H9 (cell line): ENCODE results near the gene PALD1. TPM values are rescaled to one million over a fixed set of nuclear protein-coding genes. Genes with fewer than 3 reads are reported as not detected.

Source experiments
- DNase-seq: peaks from one replicate; pipeline ENCODE4 v3.0.0-alpha.2; 2017
- H2AFZ ChIP-seq: one replicate; pipeline ENCODE4 v1.6.1; 2013; ENCODE audit warnings: mild to moderate bottlenecking, low read length, control low read depth, moderate library complexity
- H2AK5ac ChIP-seq: 2 replicates; pipeline ENCODE4 v1.6.1; 2013; ENCODE audit warnings: low read length, control low read depth, mixed read lengths; ENCODE audit not compliant: insufficient read length
- H2BK120ac ChIP-seq: one replicate; pipeline ENCODE4 v1.6.1; 2013; ENCODE audit warnings: low read depth, mild to moderate bottlenecking, low read length, control low read depth, inconsistent platforms; ENCODE audit not compliant: poor library complexity, severe bottlenecking
- H2BK12ac ChIP-seq: 2 replicates; pipeline ENCODE4 v1.6.1; 2013; ENCODE audit warnings: low read length, control low read depth, mixed read lengths, low read depth; ENCODE audit not compliant: insufficient read length
- H2BK15ac ChIP-seq: 2 replicates; pipeline ENCODE4 v1.6.1; 2013; ENCODE audit warnings: low read depth, low read length, control low read depth
- H2BK20ac ChIP-seq: one replicate; pipeline ENCODE4 v1.6.1; 2013; ENCODE audit warnings: low read depth, mild to moderate bottlenecking, low read length, control low read depth, inconsistent platforms; ENCODE audit not compliant: poor library complexity, severe bottlenecking
- H2BK5ac ChIP-seq: 2 replicates; pipeline ENCODE4 v1.6.1; 2013; ENCODE audit warnings: low read length, control low read depth, mixed read lengths; ENCODE audit not compliant: insufficient read length
- H3K14ac ChIP-seq: 2 replicates; pipeline ENCODE4 v1.6.1; 2013; ENCODE audit warnings: low read length, control low read depth; ENCODE audit not compliant: insufficient read depth
- H3K18ac ChIP-seq: 2 replicates; pipeline ENCODE4 v1.6.1; 2013; ENCODE audit warnings: low read depth, mild to moderate bottlenecking, mixed read lengths, low read length, control low read depth; ENCODE audit not compliant: insufficient read length
- H3K23ac ChIP-seq: 2 replicates; pipeline ENCODE4 v1.6.1; 2013; ENCODE audit warnings: low read length, control low read depth, mixed read lengths, low read depth; ENCODE audit not compliant: insufficient read length
- H3K23me2 ChIP-seq: 2 replicates; pipeline ENCODE4 v1.6.1; 2013; ENCODE audit warnings: low read depth, mild to moderate bottlenecking, mixed read lengths, low read length, control low read depth; ENCODE audit not compliant: insufficient read length, poor library complexity, severe bottlenecking
- H3K27ac ChIP-seq: 2 replicates; pipeline ENCODE4 v1.5.1; 2013; ENCODE audit warnings: low read length, control low read depth, mixed read lengths, low read depth; ENCODE audit not compliant: insufficient read length
- H3K27me3 ChIP-seq: 2 replicates; pipeline ENCODE4 v1.6.1; 2013; ENCODE audit warnings: low read length, control low read depth, inconsistent platforms; ENCODE audit not compliant: insufficient read depth
- H3K4ac ChIP-seq: 2 replicates; pipeline ENCODE4 v1.6.1; 2013; ENCODE audit warnings: low read depth, mild to moderate bottlenecking, control low read depth, inconsistent platforms, low read length, moderate library complexity
- H3K4me1 ChIP-seq: 2 replicates; pipeline ENCODE4 v1.6.1; 2013; ENCODE audit warnings: low read length, control low read depth, inconsistent platforms; ENCODE audit not compliant: insufficient read depth
- H3K4me2 ChIP-seq: 2 replicates; pipeline ENCODE4 v1.6.1; 2013; ENCODE audit warnings: low read length, control low read depth, mixed read lengths; ENCODE audit not compliant: insufficient read length, insufficient read depth
- H3K56ac ChIP-seq: 2 replicates; pipeline ENCODE4 v1.6.1; 2013; ENCODE audit warnings: low read depth, mild to moderate bottlenecking, mixed read lengths, low read length, control low read depth; ENCODE audit not compliant: insufficient read length
- H3K79me1 ChIP-seq: 2 replicates; pipeline ENCODE4 v1.6.1; 2013; ENCODE audit warnings: low read depth, mild to moderate bottlenecking, moderate library complexity, low read length, control low read depth, inconsistent platforms; ENCODE audit not compliant: insufficient read depth, poor library complexity, severe bottlenecking
- H3K79me2 ChIP-seq: 2 replicates; pipeline ENCODE4 v1.6.1; 2013; ENCODE audit warnings: low read length, control low read depth, inconsistent platforms; ENCODE audit not compliant: insufficient read depth
- H3K9ac ChIP-seq: 2 replicates; pipeline ENCODE4 v1.6.1; 2013; ENCODE audit warnings: low read length, control low read depth, mixed read lengths; ENCODE audit not compliant: insufficient read length; ENCODE audit errors: extremely low read depth
- H3K9me3 ChIP-seq: one replicate; pipeline ENCODE4 v1.6.1; 2013; ENCODE audit warnings: low read depth, low read length, inconsistent platforms; ENCODE audit not compliant: control insufficient read depth
- H3T11ph ChIP-seq: one replicate; pipeline ENCODE4 v1.6.1; 2013; ENCODE audit warnings: mild to moderate bottlenecking, low read length, control low read depth, inconsistent platforms
- H4K20me1 ChIP-seq: one replicate; pipeline ENCODE4 v1.6.1; 2013; ENCODE audit not compliant: control insufficient read depth, insufficient read length, insufficient read depth
- H4K5ac ChIP-seq: 2 replicates; pipeline ENCODE4 v1.6.1; 2013; ENCODE audit warnings: low read depth, mild to moderate bottlenecking, mixed read lengths, low read length, control low read depth; ENCODE audit not compliant: insufficient read length
- H4K8ac ChIP-seq: replicated peaks from 2 replicates; pipeline ENCODE4 v1.6.1; 2013; ENCODE audit warnings: low read length, control low read depth, mixed read lengths, low read depth; ENCODE audit not compliant: insufficient read length
- H4K91ac ChIP-seq: 2 replicates; pipeline ENCODE4 v1.6.1; 2013; ENCODE audit warnings: low read depth, mild to moderate bottlenecking, moderate library complexity, mixed read lengths, low read length, control low read depth; ENCODE audit not compliant: insufficient read length
- H3K27ac Mint-ChIP-seq, 3 experiments: 2 replicates in 2 of 3; 3 replicates in 1 of 3; pipeline ENCODE4 v1.8.0; 2020 to 2021; ENCODE audit warnings: mixed read lengths in 3 of 3, mild to moderate bottlenecking in 1 of 3, moderate library complexity in 1 of 3
- H3K27me3 Mint-ChIP-seq: 2 replicates; pipeline ENCODE4 v1.8.0; 2021; ENCODE audit warnings: low read depth, mild to moderate bottlenecking, moderate library complexity, mixed read lengths
- H3K36me3 Mint-ChIP-seq, 3 experiments: 2 replicates in 2 of 3; 3 replicates in 1 of 3; pipeline ENCODE4 v1.8.0; 2020 to 2021; ENCODE audit warnings: low read depth in 3 of 3, mixed read lengths in 3 of 3; ENCODE audit not compliant: insufficient read depth in 1 of 3
- H3K4me1 Mint-ChIP-seq, 2 experiments: 2 replicates each; pipeline ENCODE4 v1.8.0; 2020; ENCODE audit warnings: mixed read lengths in 2 of 2
- H3K4me3 Mint-ChIP-seq, 2 experiments: 2 replicates in 1 of 2; 3 replicates in 1 of 2; pipeline ENCODE4 v1.8.0; 2020 to 2021; ENCODE audit warnings: mild to moderate bottlenecking in 2 of 2, mixed read lengths in 2 of 2, moderate library complexity in 1 of 2
- H3K9me3 Mint-ChIP-seq, 2 experiments: 2 replicates in 1 of 2; 3 replicates in 1 of 2; pipeline ENCODE4 v1.8.0; 2020; ENCODE audit warnings: mild to moderate bottlenecking in 2 of 2, mixed read lengths in 2 of 2, moderate library complexity in 1 of 2
- CTCF ChIP-seq: fragments of 200-600 bp; sonication (generic); conservative IDR thresholded peaks from 3 replicates; pipeline ENCODE4 v1.8.0; 2021; ENCODE audit warnings: antibody characterized with exemption, mild to moderate bottlenecking
- WGBS: extraction: QIAGEN DNeasy Blood & Tissue Kit; methylation state at CpG from one replicate; pipeline ENCODE4 v1.1.7; 2013; ENCODE audit warnings: missing lambda C conversion rate, low lambda C conversion rate, mixed read lengths; ENCODE audit not compliant: insufficient read length; ENCODE audit errors: extremely low coverage; 5-methylcytosine and 5-hydroxymethylcytosine counted together
- total RNA-seq: library from RNA; stranded (reverse); gene quantifications from 2 replicates; pipeline ENCODE4 v1.2.1, GENCODE V29; 2021

PALD1 gene
- total RNA-seq, 1 experiment from 2014 or later: 21.1 TPM

- no peak overlapping the region for H3K27ac ChIP-seq
- H2AFZ ChIP-seq: no peak overlapping the region
- peaks cover 2% of the 10 kb centered on the region; the same call in 1 of the 2 replicates for H3K4me1 ChIP-seq
- no peaks in the 10 kb centered on the region for H3K27me3 Mint-ChIP-seq
- H3K23ac ChIP-seq: no peak overlapping the region
- H3K4me1 Mint-ChIP-seq: peaks cover 8 to 10% of the 10 kb centered on the region in 2 experiments
- H3K56ac ChIP-seq: no peak overlapping the region
- H4K20me1 ChIP-seq: no peaks in the 10 kb centered on the region
- DNase-seq: no peak
- H3K36me3 Mint-ChIP-seq: no peaks in the 10 kb centered on the region
- H3K79me1 ChIP-seq: no peaks in the 10 kb centered on the region
- TF ChIP-seq CTCF: no peak
- no peak overlapping the region for H3K4me3 Mint-ChIP-seq
- H3K23me2 ChIP-seq: no peaks in the 10 kb centered on the region
- H3K18ac ChIP-seq: no peak overlapping the region
- no peak overlapping the region for H4K8ac ChIP-seq
- H4K91ac ChIP-seq: no peak overlapping the region
- H3K9me3 Mint-ChIP-seq: no peaks in the 10 kb centered on the region
- no peak overlapping the region for H4K5ac ChIP-seq
- no peak overlapping the region for H3K4ac ChIP-seq
- H2BK15ac ChIP-seq: no peak overlapping the region
- H2BK5ac ChIP-seq: no peak overlapping the region
- no peak overlapping the region for H2AK5ac ChIP-seq
- no peaks in the 10 kb centered on the region for H3K27me3 ChIP-seq
- no peak overlapping the region for H3T11ph ChIP-seq
- no peak overlapping the region for H2BK20ac ChIP-seq
- H3K4me2 ChIP-seq: no peak overlapping the region
- H3K9me3 ChIP-seq: no peaks in the 10 kb centered on the region
- no peak overlapping the region for H3K14ac ChIP-seq
- no peaks in the 10 kb centered on the region for H3K79me2 ChIP-seq
- WGBS: no CpG with 5 or more reads among the region's 5 CpGs
- H2BK120ac ChIP-seq: no peak overlapping the region
- H3K9ac ChIP-seq: no peak overlapping the region
- no peak overlapping the region; a peak in 1 of 7 replicates for H3K27ac Mint-ChIP-seq
- H2BK12ac ChIP-seq: no peak overlapping the region
These were observed 40.1 kb downstream of the PALD1 start for GRCh38 chr10:70518695-70519094.
